ENCODE measurements around the gene PGGT1B. TPM values are rescaled to one million over a fixed set of nuclear protein-coding genes. Genes with fewer than 3 reads are reported as not detected.

The PGGT1B gene
- total and polyA plus RNA-seq, 5 experiments from 2014 or later, result 7.1 to 42.6 (median 17.4) TPM

DNA sequence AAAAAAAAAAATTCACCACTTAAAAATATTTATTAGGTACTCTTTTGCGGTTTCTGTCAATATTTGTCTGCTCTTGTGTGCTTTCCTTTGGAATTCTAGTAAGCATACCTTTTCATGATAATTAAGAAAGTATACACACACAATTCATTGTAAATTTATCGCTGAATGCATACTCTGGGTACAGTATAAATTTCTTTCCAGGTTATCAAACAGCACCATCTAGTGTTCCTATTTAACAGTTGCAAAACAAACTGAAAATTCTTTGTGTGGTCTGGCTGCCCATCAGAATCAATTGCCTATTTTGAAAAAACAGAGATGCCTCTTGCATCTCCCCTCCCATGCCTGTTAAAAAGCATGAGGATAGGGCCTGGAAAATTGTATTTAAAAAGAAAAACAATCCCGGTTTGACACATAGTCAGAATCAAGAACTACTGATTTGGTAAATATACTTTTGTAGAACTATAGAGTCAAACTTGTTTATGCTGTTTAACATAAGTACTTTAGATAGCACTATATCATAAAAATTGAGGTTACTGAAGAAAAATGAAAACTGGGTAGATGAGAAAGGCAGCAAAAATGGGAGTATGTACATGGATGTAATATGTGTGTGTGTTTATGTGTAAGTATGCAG, 16.2 kb downstream of the PGGT1B start:
- Mint-ChIP-seq H3K4me3 (no peak overlapping the region), H3K9me3 (no peaks in the 10 kb centered on the region), H3K27ac (no peak overlapping the region), H3K4me1 (peaks cover 7 to 18% (median 13%) of the 10 kb centered on the region in 4 donors), H3K27me3 (no peaks in the 10 kb centered on the region), H3K36me3 (peaks cover 0 to 44% (median 4%) of the 10 kb centered on the region in 3 donors)
- DNase-seq, result peak in 3 of 10 donors; percentile 41 to 48 (median 41)
- ATAC-seq, result peak; percentile 48 to 56
- POLR2A ChIA-PET, result interaction anchor here (0.5 kb wide), 1 partner anchor 7 kb away, joined by 3 read pairs; no protein-coding TSS in a partner anchor

DNA sequence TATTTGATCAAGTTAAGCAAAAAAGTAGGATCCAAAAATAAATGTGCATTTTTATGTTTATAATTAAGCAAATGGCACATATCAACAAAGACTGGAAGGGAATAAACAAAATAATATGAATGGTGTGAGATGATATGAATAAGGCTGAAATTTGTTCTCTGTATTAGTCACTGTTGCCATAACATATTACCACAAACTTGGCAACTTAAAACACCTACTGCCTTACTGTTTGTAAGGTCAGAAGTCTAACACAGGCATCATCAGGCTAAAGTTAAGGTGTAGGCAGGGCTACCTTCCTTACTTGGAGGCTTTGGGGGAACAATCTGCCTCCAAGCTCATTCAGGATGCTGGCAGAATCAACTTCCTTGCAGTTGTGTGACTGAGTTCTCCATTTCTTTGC, 19.3 kb downstream of the PGGT1B start:
- Mint-ChIP-seq H3K4me3 (no peak overlapping the region), H3K4me1 (peaks cover 4 to 10% (median 6%) of the 10 kb centered on the region in 4 donors), H3K9me3 (no peaks in the 10 kb centered on the region), H3K36me3 (peaks cover 5 to 50% (median 20%) of the 10 kb centered on the region in 3 donors), H3K27ac (no peak overlapping the region), H3K27me3 (no peaks in the 10 kb centered on the region)
- ATAC-seq (no peak), DNase-seq (no peak)
- POLR2A ChIA-PET, result no interaction called here

DNA sequence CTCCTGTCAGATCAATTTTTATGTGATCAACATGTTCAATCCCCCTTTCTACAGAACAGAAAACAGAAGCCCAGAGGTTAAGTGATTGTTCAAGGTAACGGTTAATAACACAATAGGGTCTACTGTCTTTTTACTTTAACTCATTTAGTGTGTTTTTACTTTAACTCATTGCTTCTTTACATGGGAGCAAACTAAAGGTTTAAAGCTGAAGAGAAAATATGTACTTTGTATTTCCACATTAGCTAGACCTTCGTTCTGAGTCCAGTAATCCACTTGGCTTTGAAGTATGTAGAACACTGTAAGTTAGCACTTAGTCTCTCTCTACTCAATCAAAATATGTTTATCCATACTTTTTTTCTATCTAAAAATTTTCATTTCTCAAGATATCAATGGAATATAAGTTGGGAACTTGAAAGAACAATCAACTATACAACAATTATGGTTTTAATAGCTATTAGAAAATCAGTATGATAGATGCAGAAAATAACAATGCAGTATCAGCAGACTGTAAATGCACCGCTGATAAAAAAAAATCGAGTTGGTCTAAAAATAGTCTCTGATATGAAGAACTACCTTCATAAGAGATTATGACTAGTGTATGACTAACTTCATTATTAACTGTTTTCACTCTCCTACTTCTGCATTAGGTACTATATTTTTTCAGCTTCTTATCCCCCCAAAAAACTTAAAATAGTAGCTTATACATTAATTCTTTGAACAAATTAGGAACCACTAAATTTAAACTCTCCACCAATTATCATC, 20.6 kb downstream of the PGGT1B start:
- H3K4me1 Mint-ChIP-seq, result peaks cover 4 to 10% (median 6%) of the 10 kb centered on the region in 4 donors
- no peaks in the 10 kb centered on the region for H3K27me3 Mint-ChIP-seq
- POLR2A ChIA-PET, result no interaction called here
- ATAC-seq, result no peak
- H3K4me3 Mint-ChIP-seq, result no peak overlapping the region
- H3K27ac Mint-ChIP-seq, result peak overlapping the region in 2 of 10 donors; percentile 21 to 45
- peaks cover 5 to 52% (median 23%) of the 10 kb centered on the region in 3 donors for H3K36me3 Mint-ChIP-seq
- H3K9me3 Mint-ChIP-seq, result no peaks in the 10 kb centered on the region
- DNase-seq, result no peak

DNA sequence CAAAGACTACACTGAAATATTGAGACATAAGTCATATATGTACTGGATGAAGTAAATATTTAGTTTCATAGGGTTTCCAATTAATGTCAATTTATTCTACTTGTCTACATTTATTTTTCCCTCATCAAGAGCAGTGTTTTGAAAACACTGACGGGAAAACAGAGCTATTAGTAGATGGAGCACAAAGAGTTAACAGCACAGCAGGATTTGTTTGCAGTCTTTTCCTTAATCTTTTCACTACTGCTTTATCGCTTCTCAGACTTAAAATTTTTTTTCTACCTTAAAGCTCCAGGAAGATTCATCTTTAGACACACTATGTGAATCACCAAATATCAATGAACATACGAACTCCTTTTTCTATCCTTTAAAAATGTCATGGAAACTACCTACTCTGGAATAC, 25.6 kb downstream of the PGGT1B start:
- Mint-ChIP-seq H3K4me3 (no peak overlapping the region), H3K27me3 (no peaks in the 10 kb centered on the region), H3K27ac (no peak overlapping the region), H3K36me3 (peaks cover 5 to 88% (median 38%) of the 10 kb centered on the region in 3 donors), H3K4me1 (peaks cover 0 to 6% (median 4%) of the 10 kb centered on the region in 4 donors), H3K9me3 (no peaks in the 10 kb centered on the region)
- POLR2A ChIA-PET, result no interaction called here
- no peak for DNase-seq
- ATAC-seq, result no peak

DNA sequence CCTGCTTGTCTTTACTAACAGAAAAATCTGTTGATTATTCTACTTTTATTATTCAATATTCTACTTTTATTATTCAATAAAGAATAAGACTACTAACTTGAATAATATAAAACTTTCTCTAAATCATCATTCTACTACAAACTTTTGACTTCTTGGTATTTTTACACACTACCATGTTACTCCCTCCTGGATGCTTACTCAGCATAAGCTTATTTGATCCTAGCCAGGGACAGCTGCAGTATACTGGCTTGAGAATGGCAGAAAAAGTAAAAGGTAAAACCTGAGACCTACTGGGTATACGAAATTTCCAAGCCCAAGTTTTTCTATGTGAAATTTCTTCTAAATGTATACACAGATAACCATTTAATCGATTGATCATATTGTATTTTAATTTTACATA, 26.1 kb downstream of the PGGT1B start:
- ATAC-seq (no peak), DNase-seq (no peak)
- H3K27ac Mint-ChIP-seq, result no peak overlapping the region
- peaks cover 0 to 6% (median 4%) of the 10 kb centered on the region in 4 donors for H3K4me1 Mint-ChIP-seq
- H3K4me3 Mint-ChIP-seq, result no peak overlapping the region
- H3K9me3 Mint-ChIP-seq, result no peaks in the 10 kb centered on the region
- POLR2A ChIA-PET, result no interaction called here
- H3K27me3 Mint-ChIP-seq, result no peaks in the 10 kb centered on the region
- H3K36me3 Mint-ChIP-seq, result peaks cover 9 to 88% (median 42%) of the 10 kb centered on the region in 3 donors

DNA sequence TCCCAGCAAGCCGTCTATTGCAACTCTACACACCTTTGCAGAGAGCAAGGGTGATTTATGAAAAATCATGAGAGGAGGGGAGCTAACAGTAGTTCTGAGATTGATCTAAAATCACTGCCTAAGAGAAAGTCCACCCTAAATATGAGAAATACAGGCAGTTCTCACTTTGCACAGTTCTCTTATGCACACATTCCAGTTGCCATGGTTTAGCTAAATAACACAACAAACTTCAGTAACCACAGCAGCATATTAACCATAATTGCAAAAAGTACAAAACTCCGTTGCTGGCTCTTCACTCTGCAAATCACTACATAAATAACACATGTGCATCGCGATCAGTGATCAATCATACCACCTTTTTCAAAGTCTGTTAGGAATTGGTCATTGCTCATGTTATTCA, 31.1 kb downstream of the PGGT1B start:
- no peaks in the 10 kb centered on the region for H3K9me3 Mint-ChIP-seq
- H3K4me1 Mint-ChIP-seq, result peaks cover 5 to 9% (median 7%) of the 10 kb centered on the region in 4 donors
- no peak overlapping the region for H3K27ac Mint-ChIP-seq
- peaks cover 19 to 86% (median 46%) of the 10 kb centered on the region in 3 donors for H3K36me3 Mint-ChIP-seq
- ATAC-seq, result no peak
- H3K27me3 Mint-ChIP-seq, result no peaks in the 10 kb centered on the region
- H3K4me3 Mint-ChIP-seq, result no peak overlapping the region
- DNase-seq, result no peak
- POLR2A ChIA-PET, result no interaction called here

DNA sequence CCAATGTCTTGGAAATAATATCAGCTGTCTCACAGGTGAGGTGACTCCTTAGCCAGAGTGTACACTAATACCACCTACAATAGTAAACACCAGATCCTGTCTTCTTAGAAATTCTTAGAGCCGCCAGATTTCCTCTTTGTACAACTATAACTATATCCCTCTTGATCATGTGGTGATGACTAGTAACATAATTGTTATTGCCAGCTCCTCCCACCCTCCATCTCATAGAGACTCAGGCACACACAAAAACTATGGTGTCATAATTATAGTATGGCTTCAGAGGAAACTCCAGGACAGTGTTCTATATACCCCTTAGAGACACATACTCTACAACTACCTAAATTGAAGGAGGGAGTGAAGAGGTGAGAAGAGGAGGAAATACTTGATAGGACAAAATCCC, 33.1 kb downstream of the PGGT1B start:
- Mint-ChIP-seq H3K27ac (no peak overlapping the region), H3K36me3 (peaks cover 19 to 79% (median 46%) of the 10 kb centered on the region in 3 donors), H3K27me3 (no peaks in the 10 kb centered on the region), H3K4me1 (peaks cover 2 to 11% (median 6%) of the 10 kb centered on the region in 4 donors), H3K9me3 (no peaks in the 10 kb centered on the region), H3K4me3 (no peak overlapping the region)
- DNase-seq (no peak), ATAC-seq (no peak)
- POLR2A ChIA-PET, result no interaction called here

DNA sequence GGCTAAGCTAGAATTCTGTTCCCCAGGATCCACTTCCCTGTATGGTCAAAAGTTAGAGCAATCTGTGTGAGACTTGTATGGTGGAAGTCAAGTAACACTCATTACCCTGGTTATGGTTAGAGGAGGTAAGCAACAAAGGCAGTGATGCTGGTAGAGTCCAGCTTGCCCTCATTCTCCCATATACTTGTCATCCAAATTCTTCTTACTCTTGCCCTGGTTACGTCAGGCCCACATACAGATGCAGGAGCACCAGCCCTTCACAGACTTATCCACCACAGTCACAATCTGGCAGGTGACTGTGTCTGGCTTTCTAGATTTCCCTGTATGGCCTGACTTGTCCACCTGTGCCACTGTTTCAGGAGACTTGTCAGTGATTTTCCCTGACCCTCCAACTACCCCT, 35.4 kb downstream of the PGGT1B start:
- Mint-ChIP-seq H3K27ac (no peak overlapping the region), H3K9me3 (no peaks in the 10 kb centered on the region), H3K4me3 (no peak overlapping the region), H3K27me3 (no peaks in the 10 kb centered on the region), H3K4me1 (peaks cover 3 to 8% (median 6%) of the 10 kb centered on the region in 4 donors), H3K36me3 (peaks cover 24 to 79% (median 46%) of the 10 kb centered on the region in 3 donors)
- ATAC-seq, result no peak
- POLR2A ChIA-PET, result no interaction called here
- DNase-seq, result no peak

DNA sequence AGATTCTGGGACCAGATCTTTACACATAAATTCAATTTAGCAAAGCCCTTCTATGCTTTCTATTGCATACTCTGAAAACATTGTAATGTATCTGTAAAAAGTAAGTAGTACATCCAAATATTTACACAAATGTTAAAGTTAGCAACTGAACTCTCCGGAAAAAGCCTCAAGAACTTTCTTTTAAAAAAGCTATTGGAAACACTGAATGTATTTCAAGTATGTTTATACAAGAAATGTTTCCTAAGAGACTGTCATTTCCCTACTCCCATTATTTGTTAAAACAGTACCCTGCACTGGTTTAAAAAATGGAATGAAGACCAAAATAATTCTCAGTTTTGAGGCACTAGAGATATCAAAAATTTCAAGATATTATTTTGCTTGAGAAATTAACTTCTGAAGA, 48.1 kb downstream of the PGGT1B start:
- no peak overlapping the region for H3K4me3 Mint-ChIP-seq
- ATAC-seq, result no peak
- H3K27me3 Mint-ChIP-seq, result no peaks in the 10 kb centered on the region
- POLR2A ChIA-PET, result no interaction called here
- no peak overlapping the region for H3K27ac Mint-ChIP-seq
- peaks cover 0 to 8% (median 6%) of the 10 kb centered on the region in 4 donors for H3K4me1 Mint-ChIP-seq
- DNase-seq, result no peak
- H3K9me3 Mint-ChIP-seq, result no peaks in the 10 kb centered on the region
- peaks cover 0 to 67% (median 29%) of the 10 kb centered on the region in 3 donors for H3K36me3 Mint-ChIP-seq

DNA sequence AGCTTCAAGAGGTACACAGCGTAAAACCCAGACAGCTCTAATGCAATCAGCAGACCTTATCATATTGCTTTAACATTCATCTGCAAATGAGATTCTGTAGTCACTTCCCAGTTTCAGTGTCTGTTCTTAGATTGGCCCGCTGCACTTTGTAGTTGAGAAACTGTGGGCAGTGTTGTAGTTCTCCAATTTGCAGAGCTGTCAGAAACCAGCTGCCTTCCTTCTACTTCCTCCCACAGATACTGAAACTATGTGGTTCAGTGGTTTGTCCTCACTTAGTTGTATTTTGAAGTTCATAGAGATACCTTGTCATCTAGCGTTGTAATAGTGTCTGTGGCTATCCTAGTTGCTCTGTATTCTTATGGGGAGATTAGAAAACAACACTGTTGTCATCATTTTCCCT, 53.4 kb downstream of the PGGT1B start:
- DNase-seq, result peak in 6 of 10 donors; percentile 21 to 63 (median 40)
- POLR2A ChIA-PET, result no interaction called here
- no peaks in the 10 kb centered on the region for H3K9me3 Mint-ChIP-seq
- H3K4me1 Mint-ChIP-seq, result peaks cover 4 to 21% (median 13%) of the 10 kb centered on the region in 4 donors
- peak overlapping the region in 8 of 10 donors; percentile 4 to 50 (median 20) for H3K27ac Mint-ChIP-seq
- peak; percentile 93 to 96 for ATAC-seq
- H3K27me3 Mint-ChIP-seq, result no peaks in the 10 kb centered on the region
- H3K4me3 Mint-ChIP-seq, result peak overlapping the region in 2 of 10 donors; percentile 4 to 5
- peaks cover 0 to 43% (median 23%) of the 10 kb centered on the region in 3 donors for H3K36me3 Mint-ChIP-seq

DNA sequence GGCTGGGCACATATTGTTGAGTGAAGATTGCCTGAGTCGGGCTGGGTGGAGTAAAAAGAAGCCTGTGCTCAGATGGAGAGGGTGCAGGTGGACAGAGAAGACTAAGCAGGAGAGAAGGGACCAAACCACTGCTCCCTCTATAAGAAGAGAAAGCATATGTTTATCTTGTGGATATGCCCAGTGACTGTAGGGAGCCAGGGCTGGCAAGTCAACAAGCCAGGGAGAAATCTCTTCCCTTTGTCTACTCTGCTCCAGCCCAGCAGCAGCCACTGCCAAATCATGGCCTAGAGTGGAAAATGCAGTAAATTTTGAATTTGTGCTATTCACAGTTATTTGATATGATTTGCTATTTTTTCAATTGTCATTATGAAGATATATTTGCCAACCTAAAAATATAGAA, 59.7 kb downstream of the PGGT1B start:
- H3K4me3 Mint-ChIP-seq, result no peak overlapping the region

DNA sequence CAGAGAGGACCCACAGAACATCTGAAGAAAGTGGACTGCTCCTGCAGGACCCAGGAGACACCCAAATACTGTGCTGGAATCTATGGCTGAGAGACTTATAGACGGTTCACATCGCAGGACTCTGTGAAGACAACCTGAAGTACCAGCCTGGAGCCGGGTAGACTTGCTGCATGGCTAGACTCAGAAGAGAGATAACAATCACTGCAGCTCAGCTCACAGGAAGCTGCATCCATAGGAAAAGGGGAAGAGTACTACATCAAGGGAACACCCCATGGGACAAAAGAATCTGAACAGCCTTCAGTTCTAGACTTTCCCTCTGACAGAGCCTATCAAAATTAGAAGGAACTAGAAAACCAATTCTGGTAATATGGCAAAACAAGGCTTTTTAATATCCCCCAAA, 66.5 kb downstream of the PGGT1B start:
- POLR2A ChIA-PET, result no interaction called here
- Mint-ChIP-seq H3K36me3 (peaks cover 0 to 24% (median 7%) of the 10 kb centered on the region in 3 donors), H3K4me3 (no peak overlapping the region)

More for the DNA sequence above, 59.7 kb downstream of the PGGT1B start:
- H3K27ac Mint-ChIP-seq, result peak overlapping the region in 1 of 10 donors; percentile 41
- H3K4me1 Mint-ChIP-seq, result no peaks in the 10 kb centered on the region
- H3K9me3 Mint-ChIP-seq, result peaks cover 0 to 14% (median 3%) of the 10 kb centered on the region in 9 donors
- POLR2A ChIA-PET, result no interaction called here
- H3K36me3 Mint-ChIP-seq, result peaks cover 5 to 22% (median 7%) of the 10 kb centered on the region in 3 donors
- no peak for DNase-seq
- no peaks in the 10 kb centered on the region for H3K27me3 Mint-ChIP-seq
- ATAC-seq, result no peak

DNA sequence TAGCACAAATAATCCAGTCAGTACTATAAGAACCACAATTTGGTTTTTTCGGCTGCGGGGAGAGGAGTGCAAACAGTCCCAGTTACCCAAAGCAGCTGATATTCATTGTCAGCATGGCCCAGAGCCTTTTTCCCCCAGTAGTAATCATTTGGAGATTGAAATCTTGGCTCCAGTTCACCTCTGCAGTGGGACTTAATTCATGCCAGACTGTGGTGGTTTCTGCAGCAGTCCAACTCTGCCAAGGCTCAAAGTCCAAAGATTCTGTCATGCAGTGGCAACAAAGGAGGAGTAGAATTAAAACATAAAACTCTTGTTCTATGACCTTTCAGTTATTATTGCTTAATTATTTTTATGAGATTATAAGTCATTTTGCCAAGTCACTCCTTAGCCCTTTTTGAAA, 68.0 kb downstream of the PGGT1B start:
- Mint-ChIP-seq H3K27ac (no peak overlapping the region), H3K4me3 (no peak overlapping the region), H3K4me1 (no peaks in the 10 kb centered on the region), H3K36me3 (peaks cover 0 to 20% (median 4%) of the 10 kb centered on the region in 3 donors), H3K27me3 (peaks cover 3 to 18% (median 5%) of the 10 kb centered on the region in 5 donors), H3K9me3 (peaks cover 0 to 8% (median 0%) of the 10 kb centered on the region in 9 donors)
- POLR2A ChIA-PET, result no interaction called here
- DNase-seq (no peak), ATAC-seq (no peak)

More for the DNA sequence above, 66.5 kb downstream of the PGGT1B start:
- peaks cover 0 to 14% (median 3%) of the 10 kb centered on the region in 9 donors for H3K9me3 Mint-ChIP-seq
- H3K27me3 Mint-ChIP-seq, result peaks cover 1 to 13% (median 3%) of the 10 kb centered on the region in 5 donors
- H3K4me1 Mint-ChIP-seq, result no peaks in the 10 kb centered on the region
- DNase-seq (no peak), ATAC-seq (no peak)
- no peak overlapping the region for H3K27ac Mint-ChIP-seq
